Activated CD4-positive, alpha-beta T cell treated with anti-CD3 and anti-CD28 coated beads, Interleukin-2, amount 10 ng/mL, durations not matched to agents 7 days and 5 days (primary cell): ENCODE results near the gene MACF1. TPM values are rescaled to one million over a fixed set of nuclear protein-coding genes. Genes with fewer than 3 reads are reported as not detected.

Source experiments
- CTCF ChIA-PET: fragments of 350-600 bp; sonication (Branson Sonifier 250); formaldehyde crosslinking; loops from one replicate; lab custom pipeline; 2021; ENCODE audit warnings: antibody characterized with exemption; lab: Charles Lee
- POLR2A ChIA-PET: fragments of 350-600 bp; sonication (Branson Sonifier 250); formaldehyde crosslinking; loops from one replicate; lab custom pipeline; 2021; ENCODE audit warnings: antibody characterized with exemption; lab: Charles Lee
- DNase-seq: peaks from one replicate; pipeline ENCODE4 v3.0.0-alpha.2; 2020
- H3K27ac Mint-ChIP-seq: one replicate; pipeline ENCODE4 v1.8.0; 2021; ENCODE audit warnings: mild to moderate bottlenecking, moderate library complexity, mixed read lengths
- H3K27me3 Mint-ChIP-seq: one replicate; pipeline ENCODE4 v1.8.0; 2021; ENCODE audit warnings: mixed read lengths
- H3K36me3 Mint-ChIP-seq: one replicate; pipeline ENCODE4 v1.8.0; 2021; ENCODE audit warnings: low read depth, mixed read lengths
- H3K4me1 Mint-ChIP-seq: one replicate; pipeline ENCODE4 v1.8.0; 2021; ENCODE audit warnings: mixed read lengths
- H3K4me3 Mint-ChIP-seq: one replicate; pipeline ENCODE4 v1.8.0; 2021; ENCODE audit warnings: mild to moderate bottlenecking, moderate library complexity, mixed read lengths
- H3K9me3 Mint-ChIP-seq: one replicate; pipeline ENCODE4 v1.8.0; 2021; ENCODE audit warnings: mixed read lengths
- total RNA-seq, 2 experiments: library from RNA; stranded (reverse); gene quantifications; one replicate each; pipeline ENCODE4 v1.2.3, GENCODE V29; 2021

Gene MACF1
- total RNA-seq, 2 experiments from 2014 or later: 375 to 395 TPM

GRCh38 chr1:39184354-39184818 is 20.1 kb upstream of the MACF1 start:
- DNase-seq: no peak
- H3K27me3 Mint-ChIP-seq: no peaks in the 10 kb centered on the region
- ChIA-PET CTCF (interaction anchor here (0.6 to 3.2 kb wide), 21 partner anchors 9 to 359 kb away, joined by 3 to 33 read pairs (median 4); partner anchors contain the start of gene MACF1), POLR2A (interaction anchor here (0.6 to 1.1 kb wide), 3 partner anchors 21 to 628 kb away, joined by 3 to 7 read pairs (median 4); no protein-coding TSS in a partner anchor)
- H3K9me3 Mint-ChIP-seq: no peaks in the 10 kb centered on the region
- no peaks in the 10 kb centered on the region for H3K36me3 Mint-ChIP-seq
- H3K27ac Mint-ChIP-seq: peak overlapping the region; percentile 82
- no peak overlapping the region for H3K4me3 Mint-ChIP-seq
- H3K4me1 Mint-ChIP-seq: peaks cover 54% of the 10 kb centered on the region

GRCh38 chr1:39187275-39188046 is 17.0 kb upstream of the MACF1 start:
- H3K4me1 Mint-ChIP-seq: peaks cover 82% of the 10 kb centered on the region
- H3K9me3 Mint-ChIP-seq: no peaks in the 10 kb centered on the region
- no peak for DNase-seq
- peak overlapping the region; percentile 67 for H3K27ac Mint-ChIP-seq
- no peaks in the 10 kb centered on the region for H3K27me3 Mint-ChIP-seq
- no peak overlapping the region for H3K4me3 Mint-ChIP-seq
- ChIA-PET CTCF (interaction anchor here (2.1 to 3.0 kb wide), 2 partner anchors 10 to 56 kb away, joined by 4 to 9 read pairs; no protein-coding TSS in a partner anchor), POLR2A (interaction anchor here (0.6 to 1.5 kb wide), 2 partner anchors 11 to 18 kb away, joined by 3 read pairs; no protein-coding TSS in a partner anchor)
- peaks cover 2% of the 10 kb centered on the region for H3K36me3 Mint-ChIP-seq

GRCh38 chr1:39189592-39190041 is 14.9 kb upstream of the MACF1 start:
- Mint-ChIP-seq H3K4me3 (no peak overlapping the region), H3K36me3 (peaks cover 2% of the 10 kb centered on the region), H3K27ac (peak overlapping the region; percentile 82), H3K27me3 (no peaks in the 10 kb centered on the region), H3K4me1 (peaks cover 84% of the 10 kb centered on the region), H3K9me3 (no peaks in the 10 kb centered on the region)
- CTCF ChIA-PET: interaction anchor here (0.7 to 6.4 kb wide), 5 partner anchors 12 to 157 kb away, joined by 3 to 104 read pairs (median 9); partner anchors contain the start of gene MACF1
- no peak for DNase-seq
- POLR2A ChIA-PET: interaction anchor here (0.8 kb wide), 1 partner anchor 88 kb away, joined by 5 read pairs; no protein-coding TSS in a partner anchor

GRCh38 chr1:39190096-39190495 is 14.4 kb upstream of the MACF1 start:
- no peaks in the 10 kb centered on the region for H3K9me3 Mint-ChIP-seq
- POLR2A ChIA-PET: interaction anchor here (0.8 kb wide), 1 partner anchor 88 kb away, joined by 5 read pairs; no protein-coding TSS in a partner anchor
- peak overlapping the region; percentile 61 for H3K27ac Mint-ChIP-seq
- H3K36me3 Mint-ChIP-seq: peaks cover 2% of the 10 kb centered on the region
- DNase-seq: no peak
- no peaks in the 10 kb centered on the region for H3K27me3 Mint-ChIP-seq
- CTCF ChIA-PET: interaction anchor here (0.5 to 6.4 kb wide), 6 partner anchors 16 to 158 kb away, joined by 3 to 104 read pairs (median 4); partner anchors contain the start of gene MACF1
- H3K4me3 Mint-ChIP-seq: no peak overlapping the region
- peaks cover 85% of the 10 kb centered on the region for H3K4me1 Mint-ChIP-seq

- peak overlapping the region; percentile 67 for H3K4me3 Mint-ChIP-seq
Measured at GRCh38 chr1:39194398-39195051, 10.0 kb upstream of the MACF1 start.

GRCh38 chr1:39195166-39196111 is 9.1 kb upstream of the MACF1 start:
- DNase-seq: peak; percentile 53
- no peaks in the 10 kb centered on the region for H3K9me3 Mint-ChIP-seq
- no peaks in the 10 kb centered on the region for H3K27me3 Mint-ChIP-seq
- ChIA-PET POLR2A (no interaction called here), CTCF (interaction anchor here (0.9 to 6.4 kb wide), 5 partner anchors 10 to 62 kb away, joined by 3 to 104 read pairs (median 4); partner anchors contain the start of gene MACF1)
- peak overlapping the region; percentile 67 for H3K4me3 Mint-ChIP-seq
- peaks cover 3% of the 10 kb centered on the region for H3K36me3 Mint-ChIP-seq
- H3K27ac Mint-ChIP-seq: peak overlapping the region; percentile 97
- H3K4me1 Mint-ChIP-seq: peaks cover 79% of the 10 kb centered on the region

More at GRCh38 chr1:39194398-39195051, 10.0 kb upstream of the MACF1 start:
- peaks cover 2% of the 10 kb centered on the region for H3K36me3 Mint-ChIP-seq
- peaks cover 80% of the 10 kb centered on the region for H3K4me1 Mint-ChIP-seq
- no peak for DNase-seq
- peak overlapping the region; percentile 97 for H3K27ac Mint-ChIP-seq
- CTCF ChIA-PET: interaction anchor here (0.6 to 6.4 kb wide), 7 partner anchors 9 to 75 kb away, joined by 3 to 104 read pairs (median 4); partner anchors contain the start of gene MACF1
- POLR2A ChIA-PET: no interaction called here
- no peaks in the 10 kb centered on the region for H3K9me3 Mint-ChIP-seq
- H3K27me3 Mint-ChIP-seq: no peaks in the 10 kb centered on the region

GRCh38 chr1:39196244-39197215 is 8.0 kb upstream of the MACF1 start:
- Mint-ChIP-seq H3K36me3 (peaks cover 6% of the 10 kb centered on the region), H3K27ac (peak overlapping the region; percentile 97), H3K9me3 (no peaks in the 10 kb centered on the region), H3K4me1 (peaks cover 76% of the 10 kb centered on the region), H3K27me3 (no peaks in the 10 kb centered on the region), H3K4me3 (peak overlapping the region; percentile 67)
- ChIA-PET POLR2A (interaction anchor here (0.6 kb wide), 1 partner anchor 10 kb away, joined by 3 read pairs; no protein-coding TSS in a partner anchor), CTCF (interaction anchor here (1.8 kb wide), 1 partner anchor 13 kb away, joined by 5 read pairs; no protein-coding TSS in a partner anchor)
- DNase-seq: peak; percentile 81

GRCh38 chr1:39199593-39199992 is 4.9 kb upstream of the MACF1 start:
- ChIA-PET CTCF (interaction anchor here (1.1 to 1.7 kb wide), 2 partner anchors 15 to 17 kb away, joined by 3 read pairs; no protein-coding TSS in a partner anchor), POLR2A (no interaction called here)
- H3K27me3 Mint-ChIP-seq: no peaks in the 10 kb centered on the region
- no peak for DNase-seq
- peaks cover 69% of the 10 kb centered on the region for H3K4me1 Mint-ChIP-seq
- no peak overlapping the region for H3K4me3 Mint-ChIP-seq
- no peaks in the 10 kb centered on the region for H3K9me3 Mint-ChIP-seq
- no peak overlapping the region for H3K27ac Mint-ChIP-seq
- H3K36me3 Mint-ChIP-seq: peaks cover 6% of the 10 kb centered on the region

GRCh38 chr1:39205102-39205780 is 746 bp downstream of the MACF1 start:
- Mint-ChIP-seq H3K9me3 (peaks cover 4% of the 10 kb centered on the region), H3K4me1 (peaks cover 54% of the 10 kb centered on the region), H3K36me3 (peaks cover 15% of the 10 kb centered on the region), H3K27me3 (no peaks in the 10 kb centered on the region), H3K27ac (peak overlapping the region; percentile 93), H3K4me3 (peak overlapping the region; percentile 87)
- CTCF ChIA-PET: interaction anchor here (0.8 to 9.1 kb wide), 12 partner anchors 9 to 205 kb away, joined by 3 to 104 read pairs (median 4); no protein-coding TSS in a partner anchor
- DNase-seq: peak; percentile 67
- POLR2A ChIA-PET: interaction anchor here (0.7 to 2.1 kb wide), 6 partner anchors 10 to 53 kb away, joined by 3 to 18 read pairs (median 4); no protein-coding TSS in a partner anchor
